Measurements from ENCODE around the gene UBE2H. TPM values are rescaled to one million over a fixed set of nuclear protein-coding genes. Genes with fewer than 3 reads are reported as not detected.
"Not testable (repeated sequence)": the region's sequence is repeated elsewhere in the genome, so short reads cannot be mapped to it uniquely, and the experiment has no call there.

The UBE2H gene
- total RNA-seq, 1 experiment from 2014 or later: 37.4 TPM

- DNase-seq (ENCODE audit: low read depth, low spot score): no peak
- in situ Hi-C loops (cut with HindIII; ENCODE audit: low pct_unique_long_range_greater_than_20kb, low sequenced_read_pairs): loop anchor here (25.0 kb wide), 1 partner anchor 134 kb away; no protein-coding TSS in a partner anchor
Observed at GRCh38 chr7:129821476-129821875, 131.3 kb downstream of the UBE2H start.

GRCh38 chr7:129816742-129817141, 136.0 kb downstream of the UBE2H start:
- in situ Hi-C loops (cut with HindIII; ENCODE audit: low pct_unique_long_range_greater_than_20kb, low sequenced_read_pairs): loop anchor here (10.0 to 25.0 kb wide), 2 partner anchors 62 to 129 kb away; no protein-coding TSS in a partner anchor
- DNase-seq (ENCODE audit: low read depth, low spot score): no peak

GRCh38 chr7:129807863-129808262, 144.9 kb downstream of the UBE2H start:
- in situ Hi-C loops (cut with HindIII; ENCODE audit: low pct_unique_long_range_greater_than_20kb, low sequenced_read_pairs): loop anchor here (25.0 kb wide), 1 partner anchor 121 kb away; no protein-coding TSS in a partner anchor
- DNase-seq (ENCODE audit: low read depth, low spot score): peak; percentile 52

- no peak for DNase-seq (ENCODE audit: low read depth, low spot score)
- in situ Hi-C loops (cut with HindIII; ENCODE audit: low pct_unique_long_range_greater_than_20kb, low sequenced_read_pairs): loop anchor here (25.0 kb wide), 1 partner anchor 118 kb away; no protein-coding TSS in a partner anchor
Observed at GRCh38 chr7:129804890-129805719, 147.7 kb downstream of the UBE2H start.

GRCh38 chr7:129804111-129804889, 148.5 kb downstream of the UBE2H start:
- no peak for DNase-seq (ENCODE audit: low read depth, low spot score)
- in situ Hi-C loops (cut with HindIII; ENCODE audit: low pct_unique_long_range_greater_than_20kb, low sequenced_read_pairs): loop anchor here (25.0 kb wide), 1 partner anchor 117 kb away; no protein-coding TSS in a partner anchor

- in situ Hi-C loops (cut with HindIII; ENCODE audit: low pct_unique_long_range_greater_than_20kb, low sequenced_read_pairs): loop anchor here (25.0 kb wide), 1 partner anchor 116 kb away; no protein-coding TSS in a partner anchor
- DNase-seq (ENCODE audit: low read depth, low spot score): no peak
Observed at GRCh38 chr7:129803546-129804081, 149.1 kb downstream of the UBE2H start.

GRCh38 chr7:129801882-129802281, 150.9 kb downstream of the UBE2H start:
- in situ Hi-C loops (cut with HindIII; ENCODE audit: low pct_unique_long_range_greater_than_20kb, low sequenced_read_pairs): loop anchor here (25.0 kb wide), 1 partner anchor 115 kb away; no protein-coding TSS in a partner anchor
- no peak for DNase-seq (ENCODE audit: low read depth, low spot score)

GRCh38 chr7:129800901-129801300, 151.9 kb downstream of the UBE2H start:
- no peak for DNase-seq (ENCODE audit: low read depth, low spot score)
- in situ Hi-C loops (cut with HindIII; ENCODE audit: low pct_unique_long_range_greater_than_20kb, low sequenced_read_pairs): loop anchor here (25.0 kb wide), 1 partner anchor 114 kb away; no protein-coding TSS in a partner anchor

GRCh38 chr7:129799350-129799955, 153.3 kb downstream of the UBE2H start:
- in situ Hi-C loops (cut with HindIII; ENCODE audit: low pct_unique_long_range_greater_than_20kb, low sequenced_read_pairs): no loop called here
- DNase-seq (ENCODE audit: low read depth, low spot score): no peak

GRCh38 chr7:129798616-129799349, 154.0 kb downstream of the UBE2H start:
- in situ Hi-C loops (cut with HindIII; ENCODE audit: low pct_unique_long_range_greater_than_20kb, low sequenced_read_pairs): no loop called here
- no peak for DNase-seq (ENCODE audit: low read depth, low spot score)

GRCh38 chr7:129797214-129797789, 155.5 kb downstream of the UBE2H start:
- in situ Hi-C loops (cut with HindIII; ENCODE audit: low pct_unique_long_range_greater_than_20kb, low sequenced_read_pairs): no loop called here
- no peak for DNase-seq (ENCODE audit: low read depth, low spot score)

- in situ Hi-C loops (cut with HindIII; ENCODE audit: low pct_unique_long_range_greater_than_20kb, low sequenced_read_pairs): no loop called here
- DNase-seq (ENCODE audit: low read depth, low spot score): no peak
Observed at GRCh38 chr7:129796186-129796775, 156.5 kb downstream of the UBE2H start.

GRCh38 chr7:129794461-129794860, 158.3 kb downstream of the UBE2H start:
- in situ Hi-C loops (cut with HindIII; ENCODE audit: low pct_unique_long_range_greater_than_20kb, low sequenced_read_pairs); DNase-seq (ENCODE audit: low read depth, low spot score): not testable (repeated sequence)

GRCh38 chr7:129793506-129794310, 159.1 kb downstream of the UBE2H start:
- DNase-seq (ENCODE audit: low read depth, low spot score): no peak
- in situ Hi-C loops (cut with HindIII; ENCODE audit: low pct_unique_long_range_greater_than_20kb, low sequenced_read_pairs): no loop called here

GRCh38 chr7:129792721-129793120, 160.0 kb downstream of the UBE2H start:
- DNase-seq (ENCODE audit: low read depth, low spot score): no peak
- in situ Hi-C loops (cut with HindIII; ENCODE audit: low pct_unique_long_range_greater_than_20kb, low sequenced_read_pairs): no loop called here
